ENCODE data around the gene PHAX.
"Not testable (repeated sequence)": the region's sequence is repeated elsewhere in the genome, so short reads cannot be mapped to it uniquely, and the experiment has no call there.

The PHAX gene

DNA sequence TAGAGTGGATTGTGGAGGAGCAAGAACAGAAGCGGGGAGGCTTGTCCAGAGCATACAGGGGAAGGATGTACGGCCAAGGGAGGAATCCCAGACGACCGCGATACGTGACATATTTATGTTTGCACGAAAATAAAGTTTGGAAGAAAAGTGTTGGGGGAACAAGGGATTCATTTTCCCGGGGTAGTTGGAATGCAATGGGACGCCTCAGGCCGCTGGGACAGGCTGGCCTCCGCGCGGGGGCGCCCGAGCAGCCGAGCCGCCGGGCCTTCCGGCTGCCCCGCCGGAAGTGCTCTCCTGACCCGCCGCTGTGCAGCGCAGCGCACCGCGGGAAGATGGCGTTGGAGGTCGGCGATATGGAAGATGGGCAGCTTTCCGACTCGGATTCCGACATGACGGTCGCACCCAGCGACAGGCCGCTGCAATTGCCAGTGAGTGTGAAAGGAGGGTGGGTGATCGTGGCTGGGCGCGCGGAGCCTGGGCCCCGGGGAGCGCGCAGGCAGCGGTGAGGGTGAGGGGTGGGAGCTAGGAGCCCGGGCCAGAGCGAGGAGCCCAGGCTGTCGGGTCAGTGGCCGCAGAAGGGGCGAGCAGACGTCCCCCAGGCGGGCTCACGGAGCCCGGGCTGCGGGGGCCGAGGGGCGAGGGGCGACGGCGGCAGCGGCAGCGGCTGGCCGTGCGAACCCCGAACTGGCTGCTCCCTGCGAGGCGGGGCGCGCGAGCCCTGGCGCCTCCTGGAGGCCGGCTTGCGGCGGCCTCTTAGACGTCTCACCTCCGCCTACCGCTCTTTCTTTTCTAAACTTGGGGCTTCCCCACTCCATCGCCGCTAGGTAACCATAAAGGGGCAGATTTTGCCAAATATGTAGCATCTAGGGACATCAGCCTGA, at the start of gene PHAX:
TSS of gene PHAX (plus strand) at position 317 of the 881 bp plus-strand sequence. CDS start at position 333, 16 bp downstream.
- no peak for DNase-seq (ENCODE audit: low read depth)

- DNase-seq (ENCODE audit: low read depth) = no peak
Observed at GRCh38 chr5:126552614-126553013, 48.1 kb upstream of the PHAX start.

DNA sequence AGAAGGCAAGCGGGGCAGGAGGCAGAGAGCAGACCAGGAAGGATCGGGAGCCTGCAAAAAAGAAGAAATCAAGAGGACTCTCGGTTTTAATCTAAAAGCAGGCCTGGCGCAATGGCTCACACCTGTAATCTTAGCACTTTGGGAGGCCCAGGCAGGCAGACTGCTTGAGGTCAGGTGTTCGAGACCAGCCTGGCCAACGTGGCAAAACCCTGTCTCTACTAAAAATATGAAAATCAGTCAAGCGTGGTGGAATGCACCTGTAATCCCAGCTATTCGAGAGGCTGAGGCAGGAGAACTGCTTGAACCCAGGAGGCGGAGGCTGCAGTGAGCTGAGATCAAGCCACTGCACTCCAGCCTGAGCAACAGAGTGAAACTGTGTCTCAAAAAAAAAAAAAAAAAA, 45.6 kb upstream of the PHAX start:
- DNase-seq (ENCODE audit: low read depth) = not testable (repeated sequence)

DNA sequence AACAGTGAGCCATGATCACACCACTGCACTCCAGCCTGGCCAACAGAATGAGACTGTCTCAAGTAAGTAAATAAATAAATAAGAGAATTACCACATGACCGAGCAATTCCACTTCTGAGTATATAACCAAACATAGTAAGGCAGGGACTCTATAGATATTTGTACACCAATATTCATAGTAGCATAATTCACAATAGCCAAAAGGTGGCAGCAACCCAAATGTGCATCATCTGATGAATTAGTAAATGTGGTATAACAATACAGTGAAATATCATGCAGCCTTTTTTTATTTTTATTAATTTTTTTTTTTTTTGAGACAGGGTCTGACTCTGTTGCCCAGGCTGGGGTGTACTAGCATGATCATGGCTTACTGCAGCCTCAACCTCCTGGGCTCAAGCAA, 38.8 kb upstream of the PHAX start:
- no peak for DNase-seq (ENCODE audit: low read depth)

GRCh38 chr5:126562823-126563222, 37.9 kb upstream of the PHAX start:
- no peak for DNase-seq (ENCODE audit: low read depth)

DNA sequence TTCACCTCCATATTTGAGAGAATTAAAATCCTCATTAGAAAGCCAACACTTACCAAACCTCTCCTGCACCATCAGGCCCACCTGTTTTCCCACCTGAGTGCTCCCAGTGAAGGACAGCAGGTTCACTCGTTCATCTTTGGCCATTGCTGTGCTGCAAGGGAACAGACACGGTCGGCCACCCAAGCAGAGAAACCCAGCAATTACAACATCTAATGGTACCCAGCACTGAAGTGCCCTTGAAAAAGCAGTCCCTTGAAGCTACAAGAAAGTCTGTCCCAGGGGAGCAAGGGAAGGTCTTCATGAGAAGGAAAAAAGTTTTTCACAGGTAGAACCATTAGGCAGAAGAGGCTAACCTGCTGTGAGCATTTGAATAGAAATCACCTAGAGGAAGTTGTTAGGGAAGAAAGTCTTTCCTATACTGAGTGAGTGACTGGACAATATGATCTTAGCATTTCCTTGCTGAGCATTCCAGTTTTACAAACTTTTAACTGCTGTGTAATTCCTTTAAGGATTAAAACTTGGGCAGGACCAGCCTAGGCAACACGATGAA, 32.5 kb upstream of the PHAX start:
- DNase-seq (ENCODE audit: low read depth) = no peak

- DNase-seq (ENCODE audit: low read depth) = no peak
Observed at GRCh38 chr5:126575644-126576043, 25.1 kb upstream of the PHAX start.

DNA sequence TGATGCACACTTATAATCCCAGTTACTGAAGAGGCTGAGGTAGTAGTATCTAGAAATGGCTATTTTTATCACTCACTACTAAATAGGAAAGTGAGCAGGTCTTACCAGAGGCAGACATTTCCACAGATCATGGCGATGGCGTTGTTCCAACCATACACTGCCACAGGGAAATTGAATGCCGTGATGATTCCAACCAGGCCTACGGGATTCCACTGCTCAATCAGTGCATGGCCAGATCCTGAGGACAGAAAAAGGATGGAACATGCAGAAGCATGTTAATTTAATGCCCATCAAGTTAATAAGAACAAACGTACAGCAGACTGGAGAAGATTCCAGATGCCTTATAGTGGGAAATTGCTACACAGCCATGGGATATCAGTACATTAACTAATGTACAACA, 23.8 kb upstream of the PHAX start:
- no peak for DNase-seq (ENCODE audit: low read depth)

- no peak for DNase-seq (ENCODE audit: low read depth)
Observed at GRCh38 chr5:126577415-126577814, 23.3 kb upstream of the PHAX start.

DNA sequence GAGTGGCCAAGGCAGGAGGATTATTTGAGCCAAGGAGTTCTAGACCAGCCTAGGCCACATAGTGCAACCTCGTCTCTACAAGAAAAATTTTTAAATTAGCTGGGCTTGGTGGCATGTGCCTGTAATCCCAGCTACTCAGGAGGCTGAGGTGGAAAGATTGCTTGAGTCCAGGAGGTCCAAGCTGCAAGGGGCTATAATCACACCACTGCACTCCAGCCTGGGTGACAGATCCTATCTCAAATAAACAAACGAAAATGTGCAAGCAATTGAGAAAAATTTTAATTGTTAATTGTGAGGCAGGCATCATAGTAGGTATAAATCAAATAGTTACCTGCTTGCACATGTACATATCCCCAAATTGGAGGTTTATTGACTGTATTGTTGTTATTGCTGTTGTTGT, 21.0 kb upstream of the PHAX start:
- no peak for DNase-seq (ENCODE audit: low read depth)

GRCh38 chr5:126583761-126584160, 17.0 kb upstream of the PHAX start:
- DNase-seq (ENCODE audit: low read depth) = no peak

DNA sequence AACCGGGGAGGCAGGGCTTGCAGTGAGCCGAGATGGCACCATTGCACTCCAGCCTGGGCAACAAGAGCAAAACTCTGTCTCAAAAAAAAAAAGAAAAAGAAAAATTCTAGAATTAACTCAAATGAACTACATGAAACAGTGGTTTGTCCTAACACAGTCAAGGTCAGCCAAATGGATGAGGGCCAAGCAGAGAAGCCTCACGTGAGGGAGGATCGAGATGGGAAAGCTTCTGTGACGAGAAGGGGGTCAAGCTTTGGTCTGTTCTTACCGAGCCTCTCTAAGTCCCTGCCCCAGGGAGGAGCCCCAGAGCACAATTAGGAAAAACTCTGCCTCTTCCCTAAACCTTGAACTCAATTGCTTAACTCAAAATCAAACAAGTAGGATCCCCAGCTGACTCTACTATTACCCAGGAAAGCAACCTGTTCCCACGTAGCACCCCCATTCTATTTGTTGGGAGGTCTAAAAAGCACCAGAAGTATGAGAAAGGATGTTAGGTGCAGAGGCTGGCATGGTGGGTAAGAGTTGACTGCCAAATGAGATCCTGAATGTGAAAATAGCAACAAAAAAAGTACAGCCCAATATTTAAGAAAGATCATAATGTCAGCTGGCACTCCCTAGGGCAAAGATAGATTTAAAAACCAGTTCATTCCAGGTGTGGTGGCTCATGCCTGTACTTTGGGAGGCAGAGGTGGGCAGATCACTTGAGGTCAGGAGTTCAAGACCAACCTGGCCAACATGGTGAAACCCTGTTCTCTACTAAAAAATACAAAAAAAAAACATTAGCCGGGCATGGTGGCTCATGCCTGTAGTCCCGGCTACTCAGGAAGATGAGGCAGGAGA, 13.0 kb upstream of the PHAX start:
- no peak for DNase-seq (ENCODE audit: low read depth)

- DNase-seq (ENCODE audit: low read depth) = no peak
Observed at GRCh38 chr5:126589536-126590297, 11.0 kb upstream of the PHAX start.

- DNase-seq (ENCODE audit: low read depth) = no peak
Observed at GRCh38 chr5:126591549-126591948, 9.2 kb upstream of the PHAX start.

DNA sequence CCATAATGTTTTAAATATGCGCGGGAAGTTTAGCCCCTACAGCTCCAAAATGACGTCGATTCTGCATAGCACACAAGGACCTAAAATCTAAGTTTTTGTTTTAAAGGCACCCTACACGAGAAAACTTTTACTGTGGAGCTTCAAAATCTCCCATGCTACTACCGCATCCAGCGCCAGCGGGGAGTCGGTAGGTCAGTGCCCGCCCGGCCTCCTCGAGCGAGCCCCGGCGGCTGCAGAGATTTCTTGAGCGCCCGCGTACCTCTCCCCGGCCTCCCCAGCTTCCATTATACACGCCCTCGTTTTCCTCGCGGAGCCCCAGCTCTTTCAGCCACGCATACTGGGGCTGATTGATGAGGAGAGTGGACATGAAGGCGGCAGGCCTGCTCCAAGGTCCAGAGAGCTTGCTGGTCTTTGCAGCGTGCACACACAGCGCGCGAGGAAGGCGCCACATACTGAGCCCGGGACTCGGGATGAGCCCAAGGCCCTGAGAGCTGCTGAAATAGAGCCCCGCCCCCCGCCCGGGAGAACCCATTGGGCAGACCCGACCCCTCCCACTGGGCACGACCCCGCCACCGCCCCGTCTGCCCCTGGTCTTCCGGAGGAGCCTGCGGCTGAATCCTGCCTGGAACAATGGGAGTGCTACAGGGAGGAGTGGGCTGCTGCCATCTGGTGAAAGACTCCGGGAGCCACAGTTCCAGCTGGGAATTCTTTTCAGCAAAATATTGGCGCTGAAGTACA, 5.8 kb upstream of the PHAX start, which contains the start of gene ALDH7A1:
TSS of gene ALDH7A1 (minus strand) at position 472 of the 738 bp plus-strand sequence. CDS start at position 451, 21 bp downstream.
- DNase-seq (ENCODE audit: low read depth) = peak; percentile 46

DNA sequence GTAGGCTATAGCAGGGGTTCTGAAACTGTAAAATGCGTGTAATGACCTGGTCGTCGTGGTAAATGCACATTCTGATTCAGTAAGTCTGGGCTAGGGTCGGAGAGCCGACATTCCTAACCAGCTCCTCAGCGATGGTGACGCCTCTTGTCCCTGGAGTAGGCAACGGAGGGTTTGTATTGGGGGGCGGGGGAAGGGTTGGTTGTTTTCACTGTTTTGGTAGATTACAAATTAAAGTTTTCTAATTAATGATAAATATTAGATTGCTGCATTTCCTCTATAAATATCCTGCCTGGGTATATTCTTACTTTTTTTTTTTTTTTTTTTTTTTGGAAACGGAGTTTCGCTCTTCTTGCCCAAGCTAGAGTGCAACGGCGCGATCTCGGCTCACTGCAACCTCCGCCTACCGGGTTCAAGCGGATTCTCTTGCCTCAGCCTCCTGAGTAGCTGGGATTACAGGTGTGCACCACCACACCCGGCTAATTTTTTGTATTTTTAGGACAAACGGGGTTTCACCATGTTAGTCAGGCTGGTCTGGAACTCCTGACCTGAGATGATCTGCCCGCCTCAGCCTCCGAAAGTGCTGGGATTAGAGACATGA, 5.2 kb upstream of the PHAX start:
- DNase-seq (ENCODE audit: low read depth) = no peak

GRCh38 chr5:126597156-126597555, 3.6 kb upstream of the PHAX start:
- no peak for DNase-seq (ENCODE audit: low read depth)

- no peak for DNase-seq (ENCODE audit: low read depth)
Observed at GRCh38 chr5:126599499-126599898, 1.2 kb upstream of the PHAX start.

DNA sequence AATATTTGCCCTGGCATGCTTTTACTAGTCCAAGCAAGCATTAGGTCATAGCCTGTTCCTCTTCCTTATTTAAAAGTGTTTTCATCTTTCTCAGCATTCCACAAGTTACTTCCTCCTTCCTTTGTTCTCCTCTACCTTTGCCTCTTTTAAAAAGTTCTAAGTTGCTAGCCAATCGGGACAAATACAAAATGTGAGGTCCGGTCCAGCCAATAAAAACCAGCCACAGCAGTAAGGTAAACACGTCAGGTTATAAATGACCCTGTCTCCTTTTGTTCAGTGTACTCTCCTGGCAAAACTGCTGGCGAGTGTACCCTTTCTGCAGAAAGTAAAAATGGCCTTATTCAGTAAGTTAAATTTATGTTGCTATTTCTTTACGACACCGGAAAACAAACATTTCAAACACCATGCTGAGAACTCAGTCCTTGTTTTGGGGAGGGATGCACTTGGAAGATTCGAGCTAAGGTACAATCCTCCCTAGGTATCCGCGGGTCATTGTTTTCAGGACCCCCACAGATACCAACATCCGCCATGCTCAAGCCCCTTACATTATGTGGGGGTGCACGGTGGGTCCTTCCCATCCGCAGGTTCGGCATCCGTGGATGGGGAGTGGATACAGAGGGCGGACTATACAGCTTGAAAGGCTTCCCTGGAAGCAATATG, 646 bp upstream of the PHAX start:
- not testable (repeated sequence) for DNase-seq (ENCODE audit: low read depth)

- no peak for DNase-seq (ENCODE audit: low read depth)
Observed at GRCh38 chr5:126603402-126603991, 2.8 kb downstream of the PHAX start.
